H9 (cell line): ENCODE measurements around the gene SLC22A3. TPM values are rescaled to one million over a fixed set of nuclear protein-coding genes. Genes with fewer than 3 reads are reported as not detected.

ENCODE experiments used
- DNase-seq: peaks from one replicate; pipeline ENCODE4 v3.0.0-alpha.2; 2017
- H2AFZ ChIP-seq: one replicate; pipeline ENCODE4 v1.6.1; 2013; ENCODE audit warnings: mild to moderate bottlenecking, low read length, control low read depth, moderate library complexity
- H2AK5ac ChIP-seq: 2 replicates; pipeline ENCODE4 v1.6.1; 2013; ENCODE audit warnings: low read length, control low read depth, mixed read lengths; ENCODE audit not compliant: insufficient read length
- H2BK120ac ChIP-seq: one replicate; pipeline ENCODE4 v1.6.1; 2013; ENCODE audit warnings: low read depth, mild to moderate bottlenecking, low read length, control low read depth, inconsistent platforms; ENCODE audit not compliant: poor library complexity, severe bottlenecking
- H2BK12ac ChIP-seq: 2 replicates; pipeline ENCODE4 v1.6.1; 2013; ENCODE audit warnings: low read length, control low read depth, mixed read lengths, low read depth; ENCODE audit not compliant: insufficient read length
- H2BK15ac ChIP-seq: 2 replicates; pipeline ENCODE4 v1.6.1; 2013; ENCODE audit warnings: low read depth, low read length, control low read depth
- H2BK20ac ChIP-seq: one replicate; pipeline ENCODE4 v1.6.1; 2013; ENCODE audit warnings: low read depth, mild to moderate bottlenecking, low read length, control low read depth, inconsistent platforms; ENCODE audit not compliant: poor library complexity, severe bottlenecking
- H2BK5ac ChIP-seq: 2 replicates; pipeline ENCODE4 v1.6.1; 2013; ENCODE audit warnings: low read length, control low read depth, mixed read lengths; ENCODE audit not compliant: insufficient read length
- H3K14ac ChIP-seq: 2 replicates; pipeline ENCODE4 v1.6.1; 2013; ENCODE audit warnings: low read length, control low read depth; ENCODE audit not compliant: insufficient read depth
- H3K18ac ChIP-seq: 2 replicates; pipeline ENCODE4 v1.6.1; 2013; ENCODE audit warnings: low read depth, mild to moderate bottlenecking, mixed read lengths, low read length, control low read depth; ENCODE audit not compliant: insufficient read length
- H3K23ac ChIP-seq: 2 replicates; pipeline ENCODE4 v1.6.1; 2013; ENCODE audit warnings: low read length, control low read depth, mixed read lengths, low read depth; ENCODE audit not compliant: insufficient read length
- H3K23me2 ChIP-seq: 2 replicates; pipeline ENCODE4 v1.6.1; 2013; ENCODE audit warnings: low read depth, mild to moderate bottlenecking, mixed read lengths, low read length, control low read depth; ENCODE audit not compliant: insufficient read length, poor library complexity, severe bottlenecking
- H3K27ac ChIP-seq: 2 replicates; pipeline ENCODE4 v1.5.1; 2013; ENCODE audit warnings: low read length, control low read depth, mixed read lengths, low read depth; ENCODE audit not compliant: insufficient read length
- H3K27me3 ChIP-seq: 2 replicates; pipeline ENCODE4 v1.6.1; 2013; ENCODE audit warnings: low read length, control low read depth, inconsistent platforms; ENCODE audit not compliant: insufficient read depth
- H3K4ac ChIP-seq: 2 replicates; pipeline ENCODE4 v1.6.1; 2013; ENCODE audit warnings: low read depth, mild to moderate bottlenecking, control low read depth, inconsistent platforms, low read length, moderate library complexity
- H3K4me1 ChIP-seq: 2 replicates; pipeline ENCODE4 v1.6.1; 2013; ENCODE audit warnings: low read length, control low read depth, inconsistent platforms; ENCODE audit not compliant: insufficient read depth
- H3K4me2 ChIP-seq: 2 replicates; pipeline ENCODE4 v1.6.1; 2013; ENCODE audit warnings: low read length, control low read depth, mixed read lengths; ENCODE audit not compliant: insufficient read length, insufficient read depth
- H3K56ac ChIP-seq: 2 replicates; pipeline ENCODE4 v1.6.1; 2013; ENCODE audit warnings: low read depth, mild to moderate bottlenecking, mixed read lengths, low read length, control low read depth; ENCODE audit not compliant: insufficient read length
- H3K79me1 ChIP-seq: 2 replicates; pipeline ENCODE4 v1.6.1; 2013; ENCODE audit warnings: low read depth, mild to moderate bottlenecking, moderate library complexity, low read length, control low read depth, inconsistent platforms; ENCODE audit not compliant: insufficient read depth, poor library complexity, severe bottlenecking
- H3K79me2 ChIP-seq: 2 replicates; pipeline ENCODE4 v1.6.1; 2013; ENCODE audit warnings: low read length, control low read depth, inconsistent platforms; ENCODE audit not compliant: insufficient read depth
- H3K9ac ChIP-seq: 2 replicates; pipeline ENCODE4 v1.6.1; 2013; ENCODE audit warnings: low read length, control low read depth, mixed read lengths; ENCODE audit not compliant: insufficient read length; ENCODE audit errors: extremely low read depth
- H3K9me3 ChIP-seq: one replicate; pipeline ENCODE4 v1.6.1; 2013; ENCODE audit warnings: low read depth, low read length, inconsistent platforms; ENCODE audit not compliant: control insufficient read depth
- H3T11ph ChIP-seq: one replicate; pipeline ENCODE4 v1.6.1; 2013; ENCODE audit warnings: mild to moderate bottlenecking, low read length, control low read depth, inconsistent platforms
- H4K20me1 ChIP-seq: one replicate; pipeline ENCODE4 v1.6.1; 2013; ENCODE audit not compliant: control insufficient read depth, insufficient read length, insufficient read depth
- H4K5ac ChIP-seq: 2 replicates; pipeline ENCODE4 v1.6.1; 2013; ENCODE audit warnings: low read depth, mild to moderate bottlenecking, mixed read lengths, low read length, control low read depth; ENCODE audit not compliant: insufficient read length
- H4K8ac ChIP-seq: replicated peaks from 2 replicates; pipeline ENCODE4 v1.6.1; 2013; ENCODE audit warnings: low read length, control low read depth, mixed read lengths, low read depth; ENCODE audit not compliant: insufficient read length
- H4K91ac ChIP-seq: 2 replicates; pipeline ENCODE4 v1.6.1; 2013; ENCODE audit warnings: low read depth, mild to moderate bottlenecking, moderate library complexity, mixed read lengths, low read length, control low read depth; ENCODE audit not compliant: insufficient read length
- H3K27ac Mint-ChIP-seq, 3 experiments: 2 replicates in 2 of 3; 3 replicates in 1 of 3; pipeline ENCODE4 v1.8.0; 2020 to 2021; ENCODE audit warnings: mixed read lengths in 3 of 3, mild to moderate bottlenecking in 1 of 3, moderate library complexity in 1 of 3
- H3K27me3 Mint-ChIP-seq: 2 replicates; pipeline ENCODE4 v1.8.0; 2021; ENCODE audit warnings: low read depth, mild to moderate bottlenecking, moderate library complexity, mixed read lengths
- H3K36me3 Mint-ChIP-seq, 3 experiments: 2 replicates in 2 of 3; 3 replicates in 1 of 3; pipeline ENCODE4 v1.8.0; 2020 to 2021; ENCODE audit warnings: low read depth in 3 of 3, mixed read lengths in 3 of 3; ENCODE audit not compliant: insufficient read depth in 1 of 3
- H3K4me1 Mint-ChIP-seq, 2 experiments: 2 replicates each; pipeline ENCODE4 v1.8.0; 2020; ENCODE audit warnings: mixed read lengths in 2 of 2
- H3K4me3 Mint-ChIP-seq, 2 experiments: 2 replicates in 1 of 2; 3 replicates in 1 of 2; pipeline ENCODE4 v1.8.0; 2020 to 2021; ENCODE audit warnings: mild to moderate bottlenecking in 2 of 2, mixed read lengths in 2 of 2, moderate library complexity in 1 of 2
- H3K9me3 Mint-ChIP-seq, 2 experiments: 2 replicates in 1 of 2; 3 replicates in 1 of 2; pipeline ENCODE4 v1.8.0; 2020; ENCODE audit warnings: mild to moderate bottlenecking in 2 of 2, mixed read lengths in 2 of 2, moderate library complexity in 1 of 2
- CTCF ChIP-seq: fragments of 200-600 bp; sonication (generic); conservative IDR thresholded peaks from 3 replicates; pipeline ENCODE4 v1.8.0; 2021; ENCODE audit warnings: antibody characterized with exemption, mild to moderate bottlenecking
- WGBS: extraction: QIAGEN DNeasy Blood & Tissue Kit; methylation state at CpG from one replicate; pipeline ENCODE4 v1.1.7; 2013; ENCODE audit warnings: missing lambda C conversion rate, low lambda C conversion rate, mixed read lengths; ENCODE audit not compliant: insufficient read length; ENCODE audit errors: extremely low coverage; 5-methylcytosine and 5-hydroxymethylcytosine counted together
- total RNA-seq: library from RNA; stranded (reverse); gene quantifications from 2 replicates; pipeline ENCODE4 v1.2.1, GENCODE V29; 2021

SLC22A3 gene
- total RNA-seq, 1 experiment from 2014 or later: 2.7 TPM

GRCh38 chr6:160428069-160428430 lies 79.9 kb downstream of the SLC22A3 start:
- Histone ChIP-seq H2BK12ac (no peak overlapping the region), H3K9ac (no peak overlapping the region)

More at GRCh38 chr6:160428069-160428430, 79.9 kb downstream of the SLC22A3 start:
- no peaks in the 10 kb centered on the region for H3K79me1 ChIP-seq
- Mint-ChIP-seq H3K9me3 (no peaks in the 10 kb centered on the region; a peak in 1 of 5 replicates), H3K4me1 (peaks cover 20 to 23% of the 10 kb centered on the region in 2 experiments), H3K4me3 (no peak overlapping the region), H3K27ac (no peak overlapping the region; a peak in 2 of 7 replicates), H3K27me3 (no peaks in the 10 kb centered on the region), H3K36me3 (no peaks in the 10 kb centered on the region)
- no peak overlapping the region for H2AK5ac ChIP-seq
- no peak overlapping the region for H4K8ac ChIP-seq
- no peaks in the 10 kb centered on the region for H3K79me2 ChIP-seq
- WGBS: no CpG with 5 or more reads among the region's 4 CpGs
- H3K23ac ChIP-seq: no peak overlapping the region
- no peak overlapping the region for H3K4ac ChIP-seq
- no peak overlapping the region for H4K5ac ChIP-seq
- H3K14ac ChIP-seq: no peak overlapping the region
- no peak for TF ChIP-seq CTCF
- no peaks in the 10 kb centered on the region for H3K23me2 ChIP-seq
- no peak overlapping the region for H3K27ac ChIP-seq
- H2BK5ac ChIP-seq: no peak overlapping the region
- H4K20me1 ChIP-seq: no peaks in the 10 kb centered on the region
- H3K4me1 ChIP-seq: no peaks in the 10 kb centered on the region; the same call in 1 of the 2 replicates
- no peak overlapping the region for H2AFZ ChIP-seq
- no peak overlapping the region for H3K56ac ChIP-seq
- no peak overlapping the region for H3K4me2 ChIP-seq
- no peak overlapping the region for H3T11ph ChIP-seq
- no peak overlapping the region for H4K91ac ChIP-seq
- no peak overlapping the region for H2BK20ac ChIP-seq
- no peak overlapping the region for H2BK15ac ChIP-seq
- DNase-seq: no peak
- H3K18ac ChIP-seq: no peak overlapping the region
- no peaks in the 10 kb centered on the region for H3K9me3 ChIP-seq
- H2BK120ac ChIP-seq: no peak overlapping the region
- no peaks in the 10 kb centered on the region for H3K27me3 ChIP-seq
